ENCODE data around the gene MAPK14. TPM values are rescaled to one million over a fixed set of nuclear protein-coding genes. Genes with fewer than 3 reads are reported as not detected.
A peak's percentile ranks its signal among the peaks of the same experiment; 100 is the strongest.

Gene MAPK14
- total RNA-seq, 1 donor from 2014 or later: 24.5 TPM

DNA sequence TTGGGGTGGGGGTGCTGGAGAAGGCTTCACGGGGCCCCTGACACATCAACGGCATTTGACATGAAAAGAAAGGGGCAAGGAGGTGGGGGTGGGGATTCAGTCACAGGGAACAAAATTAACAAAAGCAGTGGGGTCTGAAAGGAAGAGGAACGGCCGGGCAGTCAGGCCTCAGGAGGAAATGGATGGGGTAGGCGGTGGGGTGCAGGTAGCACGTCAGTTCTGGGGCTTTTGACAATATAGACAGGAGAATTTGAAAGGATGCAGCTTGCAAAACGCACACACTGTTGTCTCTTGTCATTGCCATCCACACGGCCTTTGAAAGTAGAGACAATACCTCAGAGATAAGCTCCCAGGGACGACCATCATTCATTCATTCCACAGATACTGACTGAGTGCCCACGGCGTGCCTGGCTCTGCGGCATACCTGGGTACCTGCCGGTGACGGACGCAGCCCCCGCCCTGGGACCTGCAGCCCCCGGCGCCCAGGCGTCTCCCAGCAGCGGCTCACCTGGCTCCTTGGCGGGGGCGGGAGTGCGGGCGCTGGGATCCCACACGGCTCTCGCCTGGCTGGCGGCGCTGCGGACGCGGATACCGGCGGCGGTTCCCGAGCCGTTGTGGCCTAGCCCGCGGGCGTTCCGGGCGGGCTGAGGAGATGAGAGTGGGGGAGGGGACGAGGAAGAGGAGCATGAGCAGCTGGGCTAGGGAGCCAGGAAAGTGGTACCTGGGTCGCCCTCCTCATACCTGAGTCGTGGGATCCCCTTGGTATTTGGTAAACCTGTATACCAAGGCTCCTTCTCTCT is 3.4 kb upstream of the MAPK14 start, which contains the start of gene SLC26A8:
Gene SLC26A8, minus strand, starts transcription at position 646 of the 800 bp plus-strand sequence. CDS start 4,934 bp downstream, outside the sequence.
- Histone ChIP-seq H3K4me3 (no peak within 1 kb of the TSS), H3K36me3 (no peaks in the 10 kb centered on the region), H3K27ac (replicated peaks) (no peak within 1 kb of the TSS), H3K9me3 (replicated peaks) (no peaks in the 10 kb centered on the region), H3K27me3 (ENCODE audit: low read depth) (peaks cover 32% of the 10 kb centered on the region), H3K4me1 (peaks cover 16% of the 10 kb centered on the region)
- intact Hi-C loops (cut with micrococcal nuclease): no loop called here
- DNase-seq: no peak
- TF ChIP-seq, protein P1, sequence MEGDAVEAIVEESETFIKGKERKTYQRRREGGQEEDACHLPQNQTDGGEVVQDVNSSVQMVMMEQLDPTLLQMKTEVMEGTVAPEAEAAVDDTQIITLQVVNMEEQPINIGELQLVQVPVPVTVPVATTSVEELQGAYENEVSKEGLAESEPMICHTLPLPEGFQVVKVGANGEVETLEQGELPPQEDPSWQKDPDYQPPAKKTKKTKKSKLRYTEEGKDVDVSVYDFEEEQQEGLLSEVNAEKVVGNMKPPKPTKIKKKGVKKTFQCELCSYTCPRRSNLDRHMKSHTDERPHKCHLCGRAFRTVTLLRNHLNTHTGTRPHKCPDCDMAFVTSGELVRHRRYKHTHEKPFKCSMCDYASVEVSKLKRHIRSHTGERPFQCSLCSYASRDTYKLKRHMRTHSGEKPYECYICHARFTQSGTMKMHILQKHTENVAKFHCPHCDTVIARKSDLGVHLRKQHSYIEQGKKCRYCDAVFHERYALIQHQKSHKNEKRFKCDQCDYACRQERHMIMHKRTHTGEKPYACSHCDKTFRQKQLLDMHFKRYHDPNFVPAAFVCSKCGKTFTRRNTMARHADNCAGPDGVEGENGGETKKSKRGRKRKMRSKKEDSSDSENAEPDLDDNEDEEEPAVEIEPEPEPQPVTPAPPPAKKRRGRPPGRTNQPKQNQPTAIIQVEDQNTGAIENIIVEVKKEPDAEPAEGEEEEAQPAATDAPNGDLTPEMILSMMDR (IDR thresholded peaks at IDR 0.05; ENCODE audit: borderline replicate concordance): no peak

DNA sequence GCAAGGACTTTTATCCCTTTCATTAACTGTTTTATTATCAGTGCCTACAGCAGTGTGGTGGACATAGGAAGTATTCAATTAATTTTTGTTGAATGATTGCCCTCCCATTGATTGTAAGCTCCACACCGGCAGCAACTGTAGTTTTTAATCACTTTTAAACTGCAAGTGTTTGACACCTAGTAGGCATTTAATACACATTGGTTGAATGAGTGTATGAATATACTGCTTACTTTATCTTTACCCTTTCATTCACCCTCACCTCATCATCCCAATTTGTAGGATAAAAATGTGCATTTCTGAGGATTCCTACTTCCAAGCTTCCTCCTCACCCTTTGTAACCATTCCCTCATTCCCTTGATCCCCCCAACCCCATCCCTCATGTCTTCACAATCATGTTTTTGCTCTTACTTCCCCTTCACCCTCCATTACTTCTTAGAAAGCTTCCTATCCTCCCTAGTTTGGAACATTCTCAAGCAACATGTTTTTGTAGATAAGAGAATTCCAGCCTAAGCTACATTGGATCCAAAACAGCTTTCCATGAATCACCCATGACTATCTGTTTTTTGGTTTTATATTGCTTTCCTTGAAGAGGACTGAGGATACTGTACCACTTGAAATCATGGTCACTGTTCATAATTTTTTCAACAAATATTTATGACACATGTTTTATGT is 2.2 kb upstream of the MAPK14 start:
- TF ChIP-seq, protein P1 (IDR thresholded peaks at IDR 0.05; ENCODE audit: borderline replicate concordance): no peak
- peaks cover 32% of the 10 kb centered on the region for H3K27me3 ChIP-seq (ENCODE audit: low read depth)
- H3K4me3 ChIP-seq: no peak overlapping the region
- no peaks in the 10 kb centered on the region for H3K36me3 ChIP-seq
- H3K9me3 ChIP-seq (replicated peaks): no peaks in the 10 kb centered on the region
- no peak overlapping the region for H3K27ac ChIP-seq (replicated peaks)
- H3K4me1 ChIP-seq: peaks cover 28% of the 10 kb centered on the region
- intact Hi-C loops (cut with micrococcal nuclease): no loop called here
- no peak for DNase-seq

DNA sequence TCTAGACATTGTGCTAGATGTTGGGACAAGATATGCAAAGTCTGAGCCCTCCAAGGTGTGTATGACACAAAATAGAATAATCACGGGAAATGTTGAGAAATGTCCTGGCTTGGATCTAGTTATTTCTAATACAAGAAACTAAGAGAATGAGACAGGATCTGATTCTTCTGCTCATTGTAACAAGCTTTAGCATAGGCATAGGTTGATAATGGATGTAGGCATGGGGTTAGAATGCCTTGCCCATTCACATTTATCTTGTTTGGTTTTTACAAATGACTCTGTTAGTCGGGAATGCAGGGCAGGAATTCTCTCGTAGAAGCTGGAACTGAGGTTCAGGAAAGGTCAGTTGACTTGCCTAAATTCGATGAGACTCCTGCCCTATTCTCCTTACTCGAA is 1.7 kb upstream of the MAPK14 start:
- TF ChIP-seq, protein P1 (IDR thresholded peaks at IDR 0.05; ENCODE audit: borderline replicate concordance): no peak
- no peak for DNase-seq
- Histone ChIP-seq H3K4me1 (peaks cover 32% of the 10 kb centered on the region), H3K27me3 (ENCODE audit: low read depth) (peaks cover 32% of the 10 kb centered on the region), H3K4me3 (no peak overlapping the region), H3K36me3 (no peaks in the 10 kb centered on the region), H3K27ac (replicated peaks) (no peak overlapping the region), H3K9me3 (replicated peaks) (no peaks in the 10 kb centered on the region)
- intact Hi-C loops (cut with micrococcal nuclease): loop anchor here (2.0 kb wide), 1 partner anchor 67 kb away; no protein-coding TSS in a partner anchor

DNA sequence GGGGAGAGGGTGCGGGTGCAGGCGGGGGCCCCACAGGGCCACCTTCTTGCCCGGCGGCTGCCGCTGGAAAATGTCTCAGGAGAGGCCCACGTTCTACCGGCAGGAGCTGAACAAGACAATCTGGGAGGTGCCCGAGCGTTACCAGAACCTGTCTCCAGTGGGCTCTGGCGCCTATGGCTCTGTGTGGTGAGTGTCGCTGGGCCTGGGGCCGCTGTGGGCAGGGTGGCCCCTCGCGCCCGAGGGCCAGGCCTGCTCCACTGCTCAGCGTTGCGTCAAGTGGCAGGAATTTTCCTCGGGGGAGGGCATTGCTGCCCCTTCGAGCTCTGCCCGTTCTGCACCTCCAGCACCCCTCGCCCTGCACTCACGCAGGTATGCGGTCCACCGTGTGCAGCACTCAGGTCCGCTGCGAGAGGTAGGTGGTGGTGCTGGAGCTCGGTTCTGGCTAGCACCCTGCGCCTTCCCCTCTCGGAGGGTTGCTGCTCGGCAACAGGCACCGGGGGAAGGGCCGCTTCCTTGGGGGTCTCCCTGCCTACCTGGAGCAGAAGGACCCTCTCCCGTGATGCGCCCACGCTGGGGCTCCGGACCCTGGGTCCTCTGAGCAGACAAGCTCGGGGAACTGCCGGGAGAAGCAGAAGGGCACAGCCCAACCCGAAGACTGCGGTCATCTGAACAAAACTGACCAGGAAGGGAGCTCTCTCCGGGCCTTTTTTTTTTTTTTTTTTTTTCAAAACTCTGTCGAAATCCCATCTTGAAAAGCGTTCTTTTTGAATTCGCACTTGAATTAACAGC is 674 bp downstream of the MAPK14 start:
- peak overlapping the region; percentile 96 for H3K27ac ChIP-seq (replicated peaks)
- DNase-seq: peak; percentile 32
- peaks cover 56% of the 10 kb centered on the region for H3K4me1 ChIP-seq
- intact Hi-C loops (cut with micrococcal nuclease): no loop called here
- H3K4me3 ChIP-seq: peak overlapping the region; percentile 97
- H3K36me3 ChIP-seq: no peaks in the 10 kb centered on the region
- H3K27me3 ChIP-seq (ENCODE audit: low read depth): peaks cover 17% of the 10 kb centered on the region
- H3K9me3 ChIP-seq (replicated peaks): no peaks in the 10 kb centered on the region
- TF ChIP-seq, protein P1 (IDR thresholded peaks at IDR 0.05; ENCODE audit: borderline replicate concordance): no peak

DNA sequence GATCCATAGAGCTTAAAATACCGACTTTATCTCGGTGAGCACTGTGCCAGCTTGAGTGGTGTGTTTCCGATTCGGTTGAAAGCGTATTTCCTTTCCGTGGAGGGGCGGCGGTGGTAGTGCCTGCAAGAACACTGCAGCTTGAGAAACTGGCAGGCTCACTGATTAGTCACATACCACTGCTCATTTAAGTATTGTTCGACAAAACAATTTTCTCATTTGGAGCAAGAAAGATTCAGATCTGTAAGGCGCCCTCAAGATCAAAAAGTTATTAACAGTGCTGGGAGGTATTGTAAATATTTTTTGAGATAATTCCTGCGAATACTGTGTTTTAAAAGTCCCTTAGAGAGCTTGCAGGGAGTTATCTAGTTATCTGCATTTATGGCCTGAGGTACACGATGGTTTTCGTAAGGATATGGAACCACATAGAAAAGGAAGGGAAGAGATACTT is 1.3 kb downstream of the MAPK14 start:
- Histone ChIP-seq H3K27ac (replicated peaks) (peak overlapping the region; percentile 96), H3K36me3 (no peaks in the 10 kb centered on the region), H3K9me3 (replicated peaks) (no peaks in the 10 kb centered on the region), H3K4me3 (peak overlapping the region; percentile 97), H3K4me1 (peaks cover 62% of the 10 kb centered on the region), H3K27me3 (ENCODE audit: low read depth) (peaks cover 11% of the 10 kb centered on the region)
- peak; percentile 63 for DNase-seq
- intact Hi-C loops (cut with micrococcal nuclease): no loop called here
- TF ChIP-seq, protein P1 (IDR thresholded peaks at IDR 0.05; ENCODE audit: borderline replicate concordance): no peak
